ENCODE measurements around the gene DELE1. TPM values are rescaled to one million over a fixed set of nuclear protein-coding genes. Genes with fewer than 3 reads are reported as not detected.

Gene DELE1
- polyA plus RNA-seq, 1 donor from 2014 or later, result 49.6 TPM

DNA sequence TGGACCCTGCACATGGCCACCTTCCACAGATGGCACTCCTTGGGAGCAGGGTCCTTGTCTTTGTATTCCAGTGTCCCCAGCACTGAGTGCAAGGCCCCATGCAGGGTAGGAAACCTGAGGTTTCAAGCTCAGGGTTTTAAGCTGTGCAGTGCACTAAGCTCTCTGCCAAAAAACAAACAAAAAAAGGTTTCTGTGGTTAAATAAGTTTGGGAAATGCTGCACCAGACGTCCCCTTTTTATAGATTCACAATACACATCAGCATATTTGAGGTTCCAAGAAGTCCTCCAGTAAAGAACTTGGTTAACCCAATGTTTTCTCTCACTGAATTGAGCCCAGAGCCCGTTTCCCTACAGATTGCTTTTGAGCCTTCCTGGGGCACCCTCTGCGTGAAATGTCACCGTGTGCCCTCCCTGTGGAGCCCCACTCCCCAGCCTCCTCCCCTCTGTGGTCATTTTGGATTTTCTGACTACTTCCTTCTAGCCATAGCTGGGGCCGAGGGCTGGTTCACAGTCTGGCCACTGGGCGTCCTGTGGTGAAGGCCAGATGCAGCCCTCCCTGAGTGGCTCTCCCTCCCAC is 17.1 kb downstream of the DELE1 start:
- Histone ChIP-seq H2AFZ (ENCODE audit: low read depth, low read length) (no peak overlapping the region), H3K27me3 (ENCODE audit: insufficient read depth, low read depth, low read length) (no peaks in the 10 kb centered on the region), H3K79me2 (replicated peaks; ENCODE audit: insufficient read depth, low read length) (no peaks in the 10 kb centered on the region), H3K9me3 (ENCODE audit: low read length) (no peaks in the 10 kb centered on the region), H3F3A (ENCODE audit: insufficient read depth, low read length, poor library complexity, severe bottlenecking) (no peaks in the 10 kb centered on the region), H3K4me2 (ENCODE audit: low read length) (no peak overlapping the region), H3K27ac (ENCODE audit: low read length) (no peak overlapping the region), H4K20me1 (ENCODE audit: insufficient read depth) (no peaks in the 10 kb centered on the region), H3K4me3 (ENCODE audit: low read length) (no peak overlapping the region), H3K9me2 (ENCODE audit: insufficient read depth, low read length) (no peaks in the 10 kb centered on the region), H3K36me3 (ENCODE audit: insufficient read depth, low read length) (no peaks in the 10 kb centered on the region), H3K9ac (ENCODE audit: low read length) (no peak overlapping the region)
- TF ChIP-seq MXI1 (conservative IDR thresholded peaks at IDR 0.05; ENCODE audit: poor library complexity, severe bottlenecking) (no peak), TAF1 (IDR thresholded peaks at IDR 0.05; ENCODE audit: low read depth) (no peak), SMC3 (conservative IDR thresholded peaks at IDR 0.05; ENCODE audit: poor library complexity) (no peak), RAD21 (conservative IDR thresholded peaks at IDR 0.05) (no peak)
- TF ChIP-seq, protein P1, sequence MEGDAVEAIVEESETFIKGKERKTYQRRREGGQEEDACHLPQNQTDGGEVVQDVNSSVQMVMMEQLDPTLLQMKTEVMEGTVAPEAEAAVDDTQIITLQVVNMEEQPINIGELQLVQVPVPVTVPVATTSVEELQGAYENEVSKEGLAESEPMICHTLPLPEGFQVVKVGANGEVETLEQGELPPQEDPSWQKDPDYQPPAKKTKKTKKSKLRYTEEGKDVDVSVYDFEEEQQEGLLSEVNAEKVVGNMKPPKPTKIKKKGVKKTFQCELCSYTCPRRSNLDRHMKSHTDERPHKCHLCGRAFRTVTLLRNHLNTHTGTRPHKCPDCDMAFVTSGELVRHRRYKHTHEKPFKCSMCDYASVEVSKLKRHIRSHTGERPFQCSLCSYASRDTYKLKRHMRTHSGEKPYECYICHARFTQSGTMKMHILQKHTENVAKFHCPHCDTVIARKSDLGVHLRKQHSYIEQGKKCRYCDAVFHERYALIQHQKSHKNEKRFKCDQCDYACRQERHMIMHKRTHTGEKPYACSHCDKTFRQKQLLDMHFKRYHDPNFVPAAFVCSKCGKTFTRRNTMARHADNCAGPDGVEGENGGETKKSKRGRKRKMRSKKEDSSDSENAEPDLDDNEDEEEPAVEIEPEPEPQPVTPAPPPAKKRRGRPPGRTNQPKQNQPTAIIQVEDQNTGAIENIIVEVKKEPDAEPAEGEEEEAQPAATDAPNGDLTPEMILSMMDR (IDR thresholded peaks at IDR 0.05; ENCODE audit: poor library complexity, severe bottlenecking), result no peak

DNA sequence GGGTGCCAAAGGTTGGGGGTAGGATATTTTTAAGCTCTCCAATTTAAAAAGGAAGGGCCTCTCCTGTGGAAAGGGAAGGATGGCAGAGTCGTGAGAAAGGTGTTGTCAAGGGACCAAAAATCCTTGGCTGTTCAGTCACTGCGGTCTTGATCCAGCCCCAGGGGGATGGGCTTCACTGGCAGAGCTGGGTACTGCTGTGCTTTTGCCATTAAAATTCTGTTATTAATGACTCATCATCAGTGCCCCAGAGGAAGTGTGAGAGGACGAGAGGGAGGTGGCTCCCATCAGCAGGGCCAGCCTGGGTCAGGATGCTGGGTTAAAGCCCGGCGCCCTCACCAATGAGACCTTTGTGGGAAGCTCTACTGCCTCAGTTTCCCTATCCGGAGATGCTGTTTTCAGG is 17.6 kb downstream of the DELE1 start:
- Histone ChIP-seq H4K20me1 (ENCODE audit: insufficient read depth) (no peaks in the 10 kb centered on the region), H3K9me3 (ENCODE audit: low read length) (no peaks in the 10 kb centered on the region), H3K4me3 (ENCODE audit: low read length) (no peak overlapping the region), H3K27me3 (ENCODE audit: insufficient read depth, low read depth, low read length) (no peaks in the 10 kb centered on the region), H3K4me2 (ENCODE audit: low read length) (no peak overlapping the region), H3K9ac (ENCODE audit: low read length) (no peak overlapping the region), H3K27ac (ENCODE audit: low read length) (no peak overlapping the region), H3K79me2 (replicated peaks; ENCODE audit: insufficient read depth, low read length) (no peaks in the 10 kb centered on the region), H2AFZ (ENCODE audit: low read depth, low read length) (no peak overlapping the region), H3K36me3 (ENCODE audit: insufficient read depth, low read length) (no peaks in the 10 kb centered on the region), H3F3A (ENCODE audit: insufficient read depth, low read length, poor library complexity, severe bottlenecking) (no peaks in the 10 kb centered on the region), H3K9me2 (ENCODE audit: insufficient read depth, low read length) (no peaks in the 10 kb centered on the region)
- TF ChIP-seq, protein P1 (IDR thresholded peaks at IDR 0.05; ENCODE audit: poor library complexity, severe bottlenecking), result no peak
- TF ChIP-seq EZH2 (IDR thresholded peaks at IDR 0.05; ENCODE audit: borderline replicate concordance, insufficient read depth, low read length, poor library complexity, severe bottlenecking) (no peak), POLR2AphosphoS5 (IDR thresholded peaks at IDR 0.05) (no peak), EP300 (conservative IDR thresholded peaks at IDR 0.05; ENCODE audit: poor library complexity, severe bottlenecking) (no peak), MXI1 (conservative IDR thresholded peaks at IDR 0.05; ENCODE audit: poor library complexity, severe bottlenecking) (no peak), SMC3 (conservative IDR thresholded peaks at IDR 0.05; ENCODE audit: poor library complexity) (no peak), TAF1 (IDR thresholded peaks at IDR 0.05; ENCODE audit: low read depth) (no peak), RAD21 (conservative IDR thresholded peaks at IDR 0.05) (no peak)
- TF ChIP-seq, protein P2, sequence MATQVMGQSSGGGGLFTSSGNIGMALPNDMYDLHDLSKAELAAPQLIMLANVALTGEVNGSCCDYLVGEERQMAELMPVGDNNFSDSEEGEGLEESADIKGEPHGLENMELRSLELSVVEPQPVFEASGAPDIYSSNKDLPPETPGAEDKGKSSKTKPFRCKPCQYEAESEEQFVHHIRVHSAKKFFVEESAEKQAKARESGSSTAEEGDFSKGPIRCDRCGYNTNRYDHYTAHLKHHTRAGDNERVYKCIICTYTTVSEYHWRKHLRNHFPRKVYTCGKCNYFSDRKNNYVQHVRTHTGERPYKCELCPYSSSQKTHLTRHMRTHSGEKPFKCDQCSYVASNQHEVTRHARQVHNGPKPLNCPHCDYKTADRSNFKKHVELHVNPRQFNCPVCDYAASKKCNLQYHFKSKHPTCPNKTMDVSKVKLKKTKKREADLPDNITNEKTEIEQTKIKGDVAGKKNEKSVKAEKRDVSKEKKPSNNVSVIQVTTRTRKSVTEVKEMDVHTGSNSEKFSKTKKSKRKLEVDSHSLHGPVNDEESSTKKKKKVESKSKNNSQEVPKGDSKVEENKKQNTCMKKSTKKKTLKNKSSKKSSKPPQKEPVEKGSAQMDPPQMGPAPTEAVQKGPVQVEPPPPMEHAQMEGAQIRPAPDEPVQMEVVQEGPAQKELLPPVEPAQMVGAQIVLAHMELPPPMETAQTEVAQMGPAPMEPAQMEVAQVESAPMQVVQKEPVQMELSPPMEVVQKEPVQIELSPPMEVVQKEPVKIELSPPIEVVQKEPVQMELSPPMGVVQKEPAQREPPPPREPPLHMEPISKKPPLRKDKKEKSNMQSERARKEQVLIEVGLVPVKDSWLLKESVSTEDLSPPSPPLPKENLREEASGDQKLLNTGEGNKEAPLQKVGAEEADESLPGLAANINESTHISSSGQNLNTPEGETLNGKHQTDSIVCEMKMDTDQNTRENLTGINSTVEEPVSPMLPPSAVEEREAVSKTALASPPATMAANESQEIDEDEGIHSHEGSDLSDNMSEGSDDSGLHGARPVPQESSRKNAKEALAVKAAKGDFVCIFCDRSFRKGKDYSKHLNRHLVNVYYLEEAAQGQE (IDR thresholded peaks at IDR 0.05; ENCODE audit: borderline replicate concordance), result no peak

All from neural cell (in vitro differentiated cells).